DMS153 treated with DMSO at 0.1 percent for 48 hours (cell line): ENCODE results near the gene CHRNB1.

Source experiments
- DNase-seq: peaks from one replicate; lab custom pipeline; 2025; ENCODE audit not compliant: unreplicated experiment; lab: John Stamatoyannopoulos, UW

CHRNB1 gene, protein sequence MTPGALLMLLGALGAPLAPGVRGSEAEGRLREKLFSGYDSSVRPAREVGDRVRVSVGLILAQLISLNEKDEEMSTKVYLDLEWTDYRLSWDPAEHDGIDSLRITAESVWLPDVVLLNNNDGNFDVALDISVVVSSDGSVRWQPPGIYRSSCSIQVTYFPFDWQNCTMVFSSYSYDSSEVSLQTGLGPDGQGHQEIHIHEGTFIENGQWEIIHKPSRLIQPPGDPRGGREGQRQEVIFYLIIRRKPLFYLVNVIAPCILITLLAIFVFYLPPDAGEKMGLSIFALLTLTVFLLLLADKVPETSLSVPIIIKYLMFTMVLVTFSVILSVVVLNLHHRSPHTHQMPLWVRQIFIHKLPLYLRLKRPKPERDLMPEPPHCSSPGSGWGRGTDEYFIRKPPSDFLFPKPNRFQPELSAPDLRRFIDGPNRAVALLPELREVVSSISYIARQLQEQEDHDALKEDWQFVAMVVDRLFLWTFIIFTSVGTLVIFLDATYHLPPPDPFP

DNA sequence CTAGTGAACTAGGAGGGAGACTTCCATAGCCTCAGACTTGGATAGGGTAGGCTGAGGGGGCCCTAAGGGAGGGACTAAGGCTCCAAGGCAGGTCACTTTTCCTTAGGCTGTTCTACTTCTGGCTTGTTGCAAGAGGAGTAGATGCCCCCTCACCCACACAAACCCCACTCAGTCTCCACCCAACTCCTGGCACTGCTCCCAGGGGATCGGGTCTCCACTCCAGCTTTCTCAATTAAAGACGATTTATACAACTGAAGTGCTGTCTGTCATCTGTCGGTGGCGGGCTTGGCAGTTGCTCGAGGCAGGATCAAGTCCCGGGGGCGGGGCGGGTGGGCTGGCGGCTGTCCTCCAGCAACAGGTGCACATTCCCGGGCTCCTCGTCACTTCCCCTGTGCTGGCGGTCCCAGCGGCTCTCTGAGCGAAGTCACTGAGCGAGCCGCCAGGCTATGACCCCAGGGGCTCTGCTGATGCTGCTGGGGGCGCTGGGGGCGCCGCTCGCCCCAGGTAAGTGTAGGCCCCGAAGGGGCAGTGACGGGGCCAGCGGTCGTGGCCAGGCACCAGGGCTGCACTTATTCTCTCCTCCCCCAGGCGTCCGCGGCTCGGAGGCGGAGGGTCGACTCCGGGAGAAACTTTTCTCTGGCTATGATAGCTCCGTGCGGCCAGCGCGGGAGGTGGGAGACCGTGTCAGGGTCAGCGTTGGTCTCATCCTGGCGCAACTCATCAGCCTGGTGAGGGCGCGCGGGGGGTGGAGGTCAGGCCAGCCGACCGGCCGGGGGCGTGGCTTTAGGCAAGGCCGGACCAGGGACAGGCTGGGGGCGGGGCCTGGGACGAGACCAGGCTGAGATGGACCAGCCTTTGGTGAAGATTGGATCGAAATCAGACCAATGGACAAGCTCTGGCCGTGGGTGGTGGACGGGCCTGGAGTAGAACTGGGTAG is at the start of gene CHRNB1:
TSS of gene CHRNB1 (plus strand) at position 380 of the 937 bp plus-strand sequence. CDS start at position 447, 67 bp downstream.
- DNase-seq: no peak

DNA sequence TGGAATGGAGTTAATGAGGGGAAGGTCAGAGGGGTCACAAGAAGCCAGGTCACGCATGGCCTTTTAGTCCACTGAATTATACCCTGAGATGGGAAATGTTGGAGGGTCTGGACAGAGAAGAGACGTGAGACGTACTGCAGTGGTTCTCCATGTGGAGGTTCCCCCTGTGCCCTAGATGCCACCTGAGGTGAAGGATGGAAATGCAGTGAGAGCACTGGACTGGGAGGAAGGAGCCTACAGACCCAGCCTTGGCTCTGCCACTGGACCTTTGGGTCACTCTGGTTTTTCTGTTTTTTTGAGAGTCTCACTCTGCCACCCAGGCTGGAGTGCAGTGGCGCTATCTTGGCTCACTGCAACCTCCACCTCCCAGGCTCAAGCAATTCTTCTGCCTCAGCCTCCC is 48.7 kb upstream of the CHRNB1 start:
- DNase-seq: no peak

DNA sequence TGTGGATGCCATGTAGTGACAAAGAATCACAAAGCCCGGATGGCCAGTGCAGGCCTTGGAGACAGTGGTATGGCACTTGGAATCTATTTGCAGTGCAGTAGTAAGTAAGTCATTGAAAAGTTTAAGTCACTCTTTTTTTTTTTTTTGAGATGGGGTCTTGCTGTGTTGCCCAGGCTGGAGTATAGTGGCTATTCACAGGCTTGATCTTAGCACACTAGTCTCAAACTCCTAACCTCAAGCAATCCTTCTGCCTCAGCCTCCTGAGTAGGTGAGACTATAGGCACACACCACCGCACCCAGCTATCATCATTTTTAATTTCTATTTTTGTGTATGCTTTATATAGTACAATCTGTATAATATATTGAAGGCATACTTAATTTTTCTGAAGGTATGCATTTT is 46.2 kb upstream of the CHRNB1 start:
- no peak for DNase-seq

DNA sequence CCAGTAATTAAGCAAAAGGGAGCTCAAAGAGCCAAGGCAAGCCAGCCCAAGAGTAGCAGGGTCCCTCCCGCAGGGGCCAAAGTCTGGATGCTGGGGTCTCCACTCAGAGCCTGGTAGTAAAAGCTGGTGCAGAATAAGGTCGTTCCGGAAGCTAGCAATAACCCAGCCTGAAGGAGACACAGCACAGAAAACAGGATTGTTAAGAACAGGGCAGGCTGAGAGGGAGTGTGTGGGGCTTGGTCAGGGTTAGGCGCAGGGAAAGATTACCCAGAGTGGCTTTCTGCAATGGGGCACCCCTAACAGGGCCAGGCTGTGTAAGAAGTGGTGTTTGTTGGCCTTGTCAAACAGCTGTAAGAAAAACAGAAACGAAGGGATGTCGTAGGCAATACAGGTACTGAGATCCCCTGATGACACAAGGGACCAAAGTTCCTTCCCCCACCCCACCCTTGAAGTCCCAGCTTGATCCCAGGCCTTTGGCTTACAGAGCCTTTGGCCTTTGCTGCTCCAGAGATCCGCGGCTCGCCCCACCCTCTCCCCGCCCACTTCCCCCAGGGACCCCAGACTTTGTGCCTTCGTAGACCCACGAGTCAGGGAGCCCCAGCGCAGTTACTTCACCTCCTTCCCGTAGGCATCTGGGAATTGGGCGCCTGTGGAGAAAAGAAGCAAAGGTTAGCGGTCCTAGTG is 41.7 kb upstream of the CHRNB1 start:
- DNase-seq: no peak

DNA sequence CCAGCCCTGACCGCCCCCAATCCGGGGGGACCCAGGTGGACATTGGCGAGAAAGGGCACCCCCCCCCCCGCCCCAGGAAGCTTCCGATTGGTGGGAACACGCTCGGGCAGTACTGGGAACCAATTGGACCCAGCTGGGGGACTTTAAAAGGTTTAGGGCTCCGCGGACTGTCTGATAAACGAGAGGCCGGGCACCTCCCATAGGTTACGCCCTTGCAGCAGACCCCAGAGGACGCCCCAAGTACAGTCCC is 41.2 kb upstream of the CHRNB1 start:
- DNase-seq: no peak

DNA sequence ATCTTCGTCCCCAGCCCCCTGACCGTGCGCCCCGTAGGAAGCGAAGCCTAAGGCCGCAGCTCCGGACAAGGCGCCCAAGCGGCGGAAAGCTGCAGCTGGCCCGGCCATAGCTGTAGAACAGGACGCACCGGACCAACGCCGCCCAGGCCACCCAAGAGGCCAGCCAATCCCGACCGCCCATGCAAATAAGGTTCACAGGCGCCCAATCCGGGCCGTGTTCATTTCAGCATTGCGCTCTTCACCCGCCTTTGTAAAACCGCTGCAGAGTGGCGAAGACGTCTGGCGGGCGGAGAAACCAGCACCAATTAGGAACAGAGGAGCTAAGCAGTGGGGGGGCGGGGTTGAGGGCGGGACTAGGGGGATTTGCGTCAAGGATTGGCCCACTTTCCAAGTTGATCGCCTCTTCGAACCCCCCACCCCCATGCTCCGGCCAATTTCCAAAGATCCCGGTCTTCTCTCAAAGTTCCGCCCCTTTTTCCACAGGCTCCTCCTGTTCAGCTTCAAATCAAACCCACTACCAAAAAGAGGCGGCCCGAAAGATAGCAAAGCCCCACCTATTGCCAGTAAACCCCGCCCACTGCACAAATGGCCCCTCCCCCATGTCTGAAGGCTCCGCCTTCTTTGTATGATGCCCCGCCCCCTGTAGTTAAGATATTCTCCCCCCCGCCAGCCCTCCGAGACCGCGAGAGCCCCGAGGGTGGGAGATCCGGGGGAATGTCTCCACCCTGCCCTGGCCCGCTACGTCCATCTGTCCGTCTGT is 40.7 kb upstream of the CHRNB1 start, which contains the start of gene TMEM256:
TSS of gene TMEM256 (minus strand) at position 121 of the 760 bp plus-strand sequence. CDS start at position 108, 13 bp downstream.
- peak; percentile 78 for DNase-seq

DNA sequence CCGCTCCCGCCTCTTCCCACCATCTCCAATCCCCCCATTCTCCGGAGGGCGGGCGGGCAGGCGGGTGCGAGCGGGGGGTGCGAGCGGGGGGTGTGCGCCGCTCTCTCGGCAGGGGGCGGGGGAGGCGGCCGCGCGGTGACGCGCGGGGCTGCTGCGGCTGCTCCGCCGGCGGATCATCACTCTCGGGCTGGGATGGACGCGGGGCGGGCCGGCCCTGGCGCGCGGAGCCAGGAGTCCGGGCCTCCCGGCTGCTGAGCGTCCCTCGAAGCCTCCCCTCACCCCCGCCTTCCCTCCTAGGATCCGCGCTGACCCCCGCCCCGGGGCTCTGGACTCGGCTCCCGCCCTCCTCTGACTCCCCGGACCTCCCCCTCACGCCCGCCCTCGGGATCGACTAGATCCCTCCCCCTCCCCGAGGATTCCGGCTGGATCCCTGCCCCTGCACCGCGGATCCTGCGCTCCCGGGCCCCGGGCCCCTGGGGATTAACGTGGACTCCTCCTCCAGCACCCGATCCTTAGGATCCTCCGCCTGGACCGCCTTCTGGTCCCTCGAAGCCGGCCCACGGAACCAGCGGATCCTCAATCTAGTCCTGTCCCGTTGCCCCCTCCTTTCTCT is 40.0 kb upstream of the CHRNB1 start:
- DNase-seq: no peak

DNA sequence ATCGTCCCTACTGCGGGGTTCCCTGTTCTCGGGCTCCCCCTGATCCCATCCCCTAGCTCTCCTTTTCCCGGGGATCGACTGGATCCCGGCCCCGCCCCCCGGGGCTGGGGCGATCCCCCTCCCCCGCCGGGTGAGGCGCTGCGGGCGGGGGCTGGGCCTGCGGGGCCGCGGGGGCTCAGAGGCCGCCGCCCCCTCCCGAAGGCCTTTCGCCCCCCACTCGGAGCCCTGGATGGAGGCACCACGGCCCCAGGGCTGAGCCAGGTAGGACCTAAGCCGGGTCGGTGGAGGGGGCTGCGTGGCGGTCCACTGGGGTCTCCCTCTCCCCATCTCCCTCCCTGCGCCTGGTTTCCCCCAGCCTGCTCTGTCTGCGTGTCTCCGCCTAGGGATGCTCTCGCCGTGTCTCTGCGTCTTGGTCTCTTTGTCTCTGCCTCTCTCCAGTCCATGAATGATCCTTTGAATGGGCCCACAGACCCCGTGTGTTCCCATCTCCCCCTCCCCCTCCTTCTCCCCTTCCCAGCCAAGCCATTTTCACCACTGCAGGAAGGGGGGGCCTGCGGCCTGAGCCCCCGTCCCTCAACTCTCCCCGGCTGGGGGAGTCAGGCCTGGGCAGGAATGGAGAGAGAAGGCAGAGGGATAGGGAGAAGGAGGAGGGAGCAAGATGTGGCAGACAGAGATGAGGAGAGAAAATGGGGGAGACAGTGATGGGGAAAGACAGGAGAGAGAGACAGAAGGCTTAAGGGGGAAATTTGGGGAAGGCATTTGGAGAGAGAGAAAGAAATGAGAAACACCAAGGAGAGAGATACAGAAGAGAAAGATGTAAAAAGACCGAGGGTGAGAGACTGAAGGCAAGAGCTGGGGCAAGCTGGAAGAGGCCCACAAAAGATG is 39.3 kb upstream of the CHRNB1 start:
- no peak for DNase-seq

DNA sequence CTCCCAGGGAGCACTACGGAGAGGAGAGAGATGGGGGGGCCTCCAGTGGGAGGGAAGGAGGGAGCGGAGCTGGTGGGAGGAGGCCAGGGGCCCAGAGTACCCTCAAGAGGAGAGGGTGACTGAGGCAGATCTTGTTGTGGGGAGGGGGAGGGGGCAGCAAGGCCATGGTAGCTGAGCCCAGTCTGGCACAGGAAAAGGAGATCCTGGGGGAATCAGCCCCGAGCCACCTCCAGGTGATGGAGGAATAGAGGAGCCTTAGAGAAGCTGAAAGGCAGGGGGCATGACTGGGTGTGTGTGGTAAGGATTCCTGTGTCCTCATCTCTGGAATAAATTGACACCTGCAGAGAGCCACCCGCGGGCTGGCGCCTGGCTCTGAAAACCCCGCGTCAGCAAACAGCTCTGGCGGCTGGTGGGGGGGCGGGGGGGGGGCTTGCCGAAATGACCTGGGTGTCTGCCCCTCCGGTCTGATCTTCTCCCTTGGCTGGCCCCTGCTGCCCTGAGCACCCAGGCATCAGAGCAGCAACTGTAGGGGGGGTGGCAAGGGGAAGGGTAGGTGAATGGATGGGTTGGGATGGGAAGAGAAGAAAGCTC is 38.5 kb upstream of the CHRNB1 start:
- DNase-seq: no peak

DNA sequence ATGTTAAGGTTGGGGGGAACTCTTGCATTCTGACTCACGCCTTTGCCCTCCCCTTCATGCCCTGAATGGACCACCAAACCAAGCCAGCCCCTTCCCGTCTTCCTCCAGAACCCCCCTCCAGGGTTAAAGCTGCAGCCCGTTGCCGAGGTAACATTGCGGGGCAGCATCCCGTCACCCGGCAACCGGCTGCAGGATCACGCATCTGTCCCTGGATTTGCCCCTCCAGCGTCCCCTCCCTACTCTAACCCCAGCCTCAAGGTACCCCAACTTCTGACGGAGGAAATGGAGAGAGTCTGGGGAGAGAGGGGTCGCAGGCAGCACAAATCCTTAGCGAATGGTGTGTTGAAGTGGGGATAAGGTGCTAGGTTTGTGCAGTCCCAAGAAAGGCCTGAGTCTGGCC is 37.8 kb upstream of the CHRNB1 start:
- no peak for DNase-seq

DNA sequence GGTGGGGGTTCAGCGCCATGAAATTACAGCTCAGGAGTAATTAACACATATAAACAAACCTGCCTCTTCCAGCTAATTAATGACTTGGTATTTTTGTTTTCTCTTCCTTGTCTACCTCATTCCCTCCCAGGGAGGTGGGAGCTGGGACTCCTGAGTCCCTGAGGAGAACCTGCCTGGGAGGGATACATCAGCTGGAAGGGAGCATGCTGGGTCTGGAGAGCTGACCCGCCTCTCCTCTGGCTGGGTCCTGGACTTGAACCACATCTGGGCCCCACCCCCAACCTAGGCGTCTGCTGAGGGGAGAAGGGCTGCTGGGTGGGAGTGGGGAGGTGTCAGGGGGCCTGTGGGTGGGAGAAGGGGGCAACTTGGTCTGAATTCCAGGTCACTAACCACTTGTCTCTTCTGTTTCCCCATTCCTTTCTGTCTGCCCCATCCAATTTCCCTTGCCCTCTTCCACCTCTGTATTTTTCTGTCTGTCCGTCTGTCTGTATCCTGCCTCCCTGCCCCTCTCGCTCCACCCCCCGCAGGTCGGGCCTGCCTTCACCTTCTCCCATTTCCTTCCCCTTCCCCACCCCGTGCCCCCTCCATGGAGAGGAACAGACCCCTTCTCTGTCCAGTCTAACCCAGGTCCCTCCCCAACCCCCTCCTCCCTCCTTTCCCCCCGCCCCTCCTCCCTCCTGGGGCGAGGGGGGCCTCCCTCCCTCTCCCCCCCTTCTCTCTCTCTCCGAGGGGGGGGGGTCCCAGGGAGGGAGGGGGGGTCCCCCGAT is 37.2 kb upstream of the CHRNB1 start, which contains the start of gene NLGN2:
TSS of gene NLGN2 (plus strand) at position 361 of the 767 bp plus-strand sequence. CDS start 411 bp downstream, outside the sequence.
- DNase-seq: no peak

DNA sequence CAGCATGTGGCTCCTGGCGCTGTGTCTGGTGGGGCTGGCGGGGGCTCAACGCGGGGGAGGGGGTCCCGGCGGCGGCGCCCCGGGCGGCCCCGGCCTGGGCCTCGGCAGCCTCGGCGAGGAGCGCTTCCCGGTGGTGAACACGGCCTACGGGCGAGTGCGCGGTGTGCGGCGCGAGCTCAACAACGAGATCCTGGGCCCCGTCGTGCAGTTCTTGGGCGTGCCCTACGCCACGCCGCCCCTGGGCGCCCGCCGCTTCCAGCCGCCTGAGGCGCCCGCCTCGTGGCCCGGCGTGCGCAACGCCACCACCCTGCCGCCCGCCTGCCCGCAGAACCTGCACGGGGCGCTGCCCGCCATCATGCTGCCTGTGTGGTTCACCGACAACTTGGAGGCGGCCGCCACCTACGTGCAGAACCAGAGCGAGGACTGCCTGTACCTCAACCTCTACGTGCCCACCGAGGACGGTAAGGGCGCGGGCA is 36.6 kb upstream of the CHRNB1 start:
- no peak for DNase-seq

DNA sequence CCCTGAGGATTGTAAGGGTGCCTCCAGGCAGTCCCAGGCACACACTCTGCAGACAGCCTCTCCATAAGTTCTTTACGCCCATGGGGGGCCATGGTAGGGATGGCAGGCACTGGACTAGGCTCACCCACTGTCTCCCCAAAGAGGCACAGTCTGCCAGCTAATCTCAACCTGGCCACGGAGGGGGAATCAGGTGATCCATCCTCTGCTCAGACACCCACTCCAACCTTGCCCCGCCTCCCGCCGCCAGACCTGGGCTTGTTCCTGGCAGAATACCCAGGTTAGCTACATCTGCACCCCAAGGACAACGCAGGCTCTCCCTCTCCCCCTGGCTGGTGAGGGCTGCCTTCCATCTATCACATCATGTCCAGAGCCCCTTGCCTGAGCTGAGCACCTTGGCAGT is 36.0 kb upstream of the CHRNB1 start:
- no peak for DNase-seq

DNA sequence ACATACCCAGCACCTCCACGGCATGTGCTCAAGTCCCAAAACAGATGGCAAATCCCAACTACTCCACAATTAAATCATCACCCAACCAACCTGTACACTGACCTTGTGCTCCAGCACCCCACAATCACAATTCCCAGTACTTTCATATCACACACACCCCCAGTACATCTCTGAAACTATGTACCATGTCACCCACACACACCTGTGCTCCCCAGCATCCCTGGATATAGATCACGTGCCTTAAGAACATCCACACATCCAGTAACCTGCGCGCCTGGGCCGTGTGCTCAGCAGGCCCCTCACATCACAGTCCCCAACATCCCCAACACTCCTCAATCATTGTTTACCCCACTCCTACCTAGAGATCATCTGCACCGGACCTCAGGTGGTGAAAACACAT is 35.1 kb upstream of the CHRNB1 start:
- DNase-seq: no peak

DNA sequence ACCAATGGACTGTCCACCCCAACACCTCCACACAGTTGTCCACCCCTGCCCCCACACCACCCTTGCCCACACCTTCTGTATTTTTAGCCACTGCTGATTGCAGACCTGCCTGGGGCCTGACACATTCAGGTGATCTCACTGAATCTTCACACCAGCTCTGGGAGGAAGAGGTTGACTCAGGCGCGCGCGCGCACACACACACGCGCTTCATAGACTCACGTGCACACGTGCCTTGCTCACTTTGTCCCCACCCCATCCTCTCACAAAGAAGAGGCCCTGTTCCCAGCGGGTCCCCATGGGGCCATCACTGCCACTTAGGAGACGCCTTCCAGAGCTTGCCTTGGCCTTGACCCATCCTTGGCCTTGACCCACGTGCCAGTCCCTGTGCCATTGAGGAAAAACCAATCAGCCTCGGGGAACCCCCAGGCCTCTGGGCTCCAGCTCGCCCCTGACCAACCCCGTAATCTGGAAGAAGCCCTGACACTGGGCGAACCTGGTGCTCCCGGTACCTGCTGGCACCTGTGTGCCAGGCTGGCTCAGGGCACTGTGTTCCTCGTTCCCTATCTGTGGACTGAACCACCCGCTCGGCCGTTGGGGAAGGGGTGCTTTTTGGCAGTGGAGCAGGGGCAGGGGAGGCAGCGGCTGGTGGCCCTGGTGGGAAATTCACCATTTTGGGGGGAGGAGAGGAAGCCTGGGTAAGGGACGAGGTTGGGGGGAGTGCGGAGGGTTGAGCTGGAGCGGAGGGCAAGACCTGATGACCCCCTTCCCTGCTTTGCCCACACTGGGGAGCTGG is 34.0 kb upstream of the CHRNB1 start:
- no peak for DNase-seq

DNA sequence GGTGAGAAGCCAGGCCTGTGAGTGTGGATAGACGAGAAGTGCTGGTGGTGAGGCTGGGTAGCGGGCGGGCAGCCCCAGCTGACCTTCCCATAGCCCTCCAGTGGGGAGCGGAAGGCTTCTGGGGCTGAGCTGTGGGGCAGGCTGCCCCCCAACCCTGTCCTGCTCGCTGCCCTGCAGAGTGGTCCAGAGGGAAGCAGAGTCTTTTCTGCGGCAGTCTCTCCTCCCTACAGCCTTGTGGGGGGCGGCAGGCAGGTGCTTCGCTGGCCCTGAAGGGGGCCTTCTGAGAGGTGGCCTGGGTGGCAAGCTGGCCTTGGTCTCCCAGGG is 33.5 kb upstream of the CHRNB1 start:
- no peak for DNase-seq

DNA sequence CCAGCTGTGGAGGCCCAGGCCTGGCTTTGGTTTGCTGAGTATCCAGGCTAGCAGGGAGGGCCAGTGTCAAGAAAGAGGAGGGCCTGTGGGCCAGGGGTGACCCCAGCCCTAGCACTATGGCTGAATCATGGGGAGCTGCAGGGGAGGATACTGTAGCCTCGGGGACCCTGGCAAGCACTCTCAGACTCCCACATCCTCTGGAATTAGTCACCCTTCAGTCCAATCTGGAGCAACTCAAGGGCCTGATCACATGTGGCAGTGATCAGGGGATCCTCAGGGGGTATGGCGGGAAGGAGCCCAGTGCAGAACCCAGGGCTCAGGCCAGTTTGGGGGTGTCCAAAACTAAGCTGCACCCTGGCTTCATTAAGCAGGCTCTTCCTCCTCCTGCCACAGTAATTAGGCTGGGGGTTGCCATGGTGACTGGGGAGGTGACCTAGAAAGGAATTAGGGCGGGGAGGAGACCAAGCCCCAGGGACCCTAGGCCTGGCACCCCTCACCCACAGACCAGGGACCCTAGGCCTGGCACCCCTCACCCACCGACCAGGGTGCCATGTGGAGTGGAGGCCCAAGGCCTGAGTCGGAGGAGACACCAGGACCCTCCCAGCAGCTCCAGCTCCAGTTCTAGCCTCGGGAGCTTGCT is 31.4 kb upstream of the CHRNB1 start:
- no peak for DNase-seq
